ENCODE results near the gene FYN.
A peak's percentile ranks its signal among the peaks of the same experiment; 100 is the strongest.

FYN gene

DNA sequence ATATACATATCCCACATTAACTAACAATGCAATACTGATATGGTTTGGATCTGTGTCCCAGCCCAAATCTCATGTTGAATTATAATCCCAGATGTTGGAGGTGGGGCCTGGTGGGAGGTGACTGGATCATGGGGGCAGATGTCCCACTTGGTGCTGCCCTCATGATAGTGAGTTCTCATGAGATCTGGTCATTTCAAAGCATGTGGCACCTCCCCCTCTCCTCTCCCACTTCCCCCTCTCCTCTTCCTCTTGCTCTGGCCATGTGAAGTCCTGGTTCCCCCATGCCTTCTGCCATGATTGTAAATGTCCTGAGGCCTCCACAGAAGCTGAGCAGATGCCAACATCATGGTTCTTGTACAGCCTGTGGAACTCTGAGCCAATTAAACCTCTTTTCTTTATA, 71.2 kb downstream of the FYN start:
- no peak overlapping the region for H3K4me3 ChIP-seq (replicated peaks in 1 of 2; ENCODE audit: low read depth in 2 of 2, low read length in 2 of 2)
- TF ChIP-seq, protein P1, sequence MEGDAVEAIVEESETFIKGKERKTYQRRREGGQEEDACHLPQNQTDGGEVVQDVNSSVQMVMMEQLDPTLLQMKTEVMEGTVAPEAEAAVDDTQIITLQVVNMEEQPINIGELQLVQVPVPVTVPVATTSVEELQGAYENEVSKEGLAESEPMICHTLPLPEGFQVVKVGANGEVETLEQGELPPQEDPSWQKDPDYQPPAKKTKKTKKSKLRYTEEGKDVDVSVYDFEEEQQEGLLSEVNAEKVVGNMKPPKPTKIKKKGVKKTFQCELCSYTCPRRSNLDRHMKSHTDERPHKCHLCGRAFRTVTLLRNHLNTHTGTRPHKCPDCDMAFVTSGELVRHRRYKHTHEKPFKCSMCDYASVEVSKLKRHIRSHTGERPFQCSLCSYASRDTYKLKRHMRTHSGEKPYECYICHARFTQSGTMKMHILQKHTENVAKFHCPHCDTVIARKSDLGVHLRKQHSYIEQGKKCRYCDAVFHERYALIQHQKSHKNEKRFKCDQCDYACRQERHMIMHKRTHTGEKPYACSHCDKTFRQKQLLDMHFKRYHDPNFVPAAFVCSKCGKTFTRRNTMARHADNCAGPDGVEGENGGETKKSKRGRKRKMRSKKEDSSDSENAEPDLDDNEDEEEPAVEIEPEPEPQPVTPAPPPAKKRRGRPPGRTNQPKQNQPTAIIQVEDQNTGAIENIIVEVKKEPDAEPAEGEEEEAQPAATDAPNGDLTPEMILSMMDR (IDR thresholded peaks at IDR 0.05; ENCODE audit: low read depth, low read length), result no peak
- no peak for DNase-seq (ENCODE audit: low read depth in 2 of 2)

DNA sequence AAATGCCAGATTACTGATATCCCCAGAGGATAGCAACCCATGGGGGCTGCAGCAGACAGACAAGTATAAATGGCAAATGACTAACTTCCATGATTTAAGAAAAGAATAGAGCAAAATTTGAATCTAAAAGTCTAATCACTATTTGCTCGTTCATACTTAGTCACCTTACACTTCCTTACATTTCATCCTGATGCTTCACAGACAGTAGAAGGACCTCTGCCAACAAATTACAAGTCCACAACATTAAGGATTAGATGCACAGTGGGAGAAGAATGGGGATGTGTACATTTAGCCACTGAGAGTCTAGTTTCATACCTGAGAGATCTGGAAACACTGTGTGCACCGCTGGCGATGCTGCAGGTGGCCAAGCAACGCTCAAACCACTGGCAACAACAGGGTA, 72.4 kb downstream of the FYN start:
- H3K4me3 ChIP-seq (replicated peaks in 1 of 2; ENCODE audit: low read depth in 2 of 2, low read length in 2 of 2), result no peak overlapping the region
- TF ChIP-seq, protein P1 (IDR thresholded peaks at IDR 0.05; ENCODE audit: low read depth, low read length), result no peak
- DNase-seq (ENCODE audit: low read depth in 2 of 2), result peak in 1 of 2 donors; percentile 26

DNA sequence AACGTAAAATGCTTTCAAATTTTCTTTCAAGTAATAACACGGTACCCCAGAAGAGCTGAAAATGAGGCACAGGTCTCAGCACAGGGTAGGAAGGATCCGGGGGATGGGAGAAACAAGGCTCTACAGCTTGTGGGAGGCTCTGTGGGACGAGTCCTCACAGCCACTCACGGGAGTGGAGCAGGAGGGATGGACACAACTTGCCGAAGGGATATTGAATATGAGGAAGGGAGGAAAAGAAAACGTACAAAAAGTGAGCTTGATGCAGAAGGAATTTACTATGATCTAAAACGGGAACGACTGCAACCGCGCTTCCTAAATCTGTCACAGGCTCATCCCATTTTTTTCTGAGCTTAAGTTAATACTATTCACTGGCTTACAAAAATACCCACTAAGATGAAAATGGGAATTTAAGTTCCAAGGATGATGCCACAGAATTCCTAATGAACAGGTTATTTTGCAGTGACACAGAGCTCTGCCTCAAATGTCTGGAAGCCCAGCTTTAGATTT, 72.9 kb downstream of the FYN start:
- TF ChIP-seq, protein P1 (IDR thresholded peaks at IDR 0.05; ENCODE audit: low read depth, low read length), result no peak
- H3K4me3 ChIP-seq (replicated peaks in 1 of 2; ENCODE audit: low read depth in 2 of 2, low read length in 2 of 2), result peak overlapping the region in 1 of 2 donors; percentile 19
- DNase-seq (ENCODE audit: low read depth in 2 of 2), result no peak

DNA sequence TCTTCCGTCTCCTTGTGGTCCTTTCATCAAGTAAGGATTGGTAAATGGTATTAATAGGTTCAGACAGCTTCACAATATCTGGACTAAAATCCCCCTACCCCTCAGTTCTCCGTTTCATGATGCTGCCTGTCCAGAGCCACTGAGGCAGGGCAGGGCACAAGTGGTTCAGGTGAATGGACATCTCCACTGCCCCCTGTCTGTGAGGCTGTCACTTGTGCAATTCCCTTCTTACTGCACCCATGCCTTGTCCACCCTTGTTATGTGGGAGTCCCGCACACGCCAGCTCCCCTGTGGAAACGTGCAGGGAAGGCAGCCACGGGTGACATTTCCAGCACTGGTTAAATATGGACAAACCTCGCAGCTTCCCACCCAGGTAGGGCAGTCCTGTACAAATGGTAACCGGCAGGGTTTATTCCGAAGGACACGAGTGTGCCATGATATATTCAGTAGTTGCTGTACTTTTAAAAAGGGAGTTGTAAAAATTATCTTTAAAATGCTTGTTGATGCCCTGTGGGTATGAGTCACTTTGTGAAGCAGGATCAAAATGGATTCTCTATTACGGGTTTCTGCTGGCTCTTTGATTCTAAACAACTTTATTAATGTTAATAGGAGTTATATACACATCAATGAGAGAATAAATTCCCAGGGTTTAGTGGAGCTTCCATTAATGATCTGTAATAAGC, 73.5 kb downstream of the FYN start:
- no peak for DNase-seq (ENCODE audit: low read depth in 2 of 2)
- no peak overlapping the region for H3K4me3 ChIP-seq (replicated peaks in 1 of 2; ENCODE audit: low read depth in 2 of 2, low read length in 2 of 2)
- TF ChIP-seq, protein P1 (IDR thresholded peaks at IDR 0.05; ENCODE audit: low read depth, low read length), result peak; percentile 8

DNA sequence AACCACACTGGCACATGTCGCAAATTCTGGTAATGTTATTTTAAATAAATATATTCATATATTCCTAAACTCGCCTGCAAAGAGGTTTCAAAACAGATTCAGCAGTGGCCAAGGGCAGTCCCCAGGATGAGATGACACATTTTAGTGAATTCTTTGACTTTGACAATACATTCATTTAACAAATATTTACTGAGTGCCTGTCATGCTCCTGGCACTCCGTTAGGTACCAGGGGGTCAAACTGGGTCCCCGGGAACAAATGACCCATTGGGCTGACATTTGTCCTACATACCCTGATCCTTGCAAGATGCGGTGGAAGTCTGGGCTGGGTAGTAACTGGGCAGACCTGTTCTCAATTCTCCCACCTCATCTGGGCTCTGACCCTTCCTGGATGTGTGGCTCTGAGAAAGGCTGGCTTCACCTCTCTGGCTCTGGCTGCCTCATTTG, 74.9 kb downstream of the FYN start:
- DNase-seq (ENCODE audit: low read depth in 2 of 2), result no peak
- H3K4me3 ChIP-seq (replicated peaks in 1 of 2; ENCODE audit: low read depth in 2 of 2, low read length in 2 of 2), result no peak overlapping the region
- TF ChIP-seq, protein P1 (IDR thresholded peaks at IDR 0.05; ENCODE audit: low read depth, low read length), result no peak

DNA sequence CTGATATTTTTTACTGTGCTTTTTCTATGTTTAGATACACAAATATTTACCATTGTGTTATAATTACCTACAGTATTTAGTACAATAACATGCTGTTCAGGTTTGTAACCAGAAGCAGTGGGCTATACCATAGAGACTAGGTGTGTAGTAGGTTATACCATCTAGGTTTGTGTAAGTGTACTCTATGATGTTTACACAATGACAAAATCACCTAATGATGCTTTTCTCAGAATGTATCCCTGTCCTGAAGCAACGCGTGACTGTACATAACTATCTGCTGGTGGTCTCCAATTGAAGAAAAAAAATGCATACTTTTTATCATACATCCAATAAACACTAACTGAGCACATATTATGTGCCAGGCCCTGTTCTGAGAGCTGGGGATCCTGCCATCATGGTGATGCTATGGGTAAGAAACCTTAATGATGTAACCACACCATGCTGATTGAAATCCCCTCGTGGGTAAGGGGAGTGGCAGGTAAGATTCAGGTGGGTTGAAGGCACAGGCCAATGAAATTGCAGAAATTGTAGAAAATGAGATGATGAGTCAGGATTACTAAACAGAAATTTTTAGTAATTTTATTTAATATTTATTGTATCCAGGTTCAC, 76.8 kb downstream of the FYN start:
- DNase-seq (ENCODE audit: low read depth in 2 of 2), result no peak
- H3K4me3 ChIP-seq (replicated peaks in 1 of 2; ENCODE audit: low read depth in 2 of 2, low read length in 2 of 2), result no peak overlapping the region
- TF ChIP-seq, protein P1 (IDR thresholded peaks at IDR 0.05; ENCODE audit: low read depth, low read length), result no peak

Measured in cardiac fibroblast (primary cell).